HG03025 (cell line): ENCODE results near the gene TSPAN1.

ENCODE experiments used
- ATAC-seq: cut with Tn5 transposase; IDR thresholded peaks from one replicate; pipeline ENCODE4 v1.9.1; 2021; ENCODE audit warnings: mild to moderate bottlenecking, moderate library complexity; ENCODE audit not compliant: unreplicated experiment, low FRiP score

TSPAN1 gene, protein sequence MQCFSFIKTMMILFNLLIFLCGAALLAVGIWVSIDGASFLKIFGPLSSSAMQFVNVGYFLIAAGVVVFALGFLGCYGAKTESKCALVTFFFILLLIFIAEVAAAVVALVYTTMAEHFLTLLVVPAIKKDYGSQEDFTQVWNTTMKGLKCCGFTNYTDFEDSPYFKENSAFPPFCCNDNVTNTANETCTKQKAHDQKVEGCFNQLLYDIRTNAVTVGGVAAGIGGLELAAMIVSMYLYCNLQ

DNA sequence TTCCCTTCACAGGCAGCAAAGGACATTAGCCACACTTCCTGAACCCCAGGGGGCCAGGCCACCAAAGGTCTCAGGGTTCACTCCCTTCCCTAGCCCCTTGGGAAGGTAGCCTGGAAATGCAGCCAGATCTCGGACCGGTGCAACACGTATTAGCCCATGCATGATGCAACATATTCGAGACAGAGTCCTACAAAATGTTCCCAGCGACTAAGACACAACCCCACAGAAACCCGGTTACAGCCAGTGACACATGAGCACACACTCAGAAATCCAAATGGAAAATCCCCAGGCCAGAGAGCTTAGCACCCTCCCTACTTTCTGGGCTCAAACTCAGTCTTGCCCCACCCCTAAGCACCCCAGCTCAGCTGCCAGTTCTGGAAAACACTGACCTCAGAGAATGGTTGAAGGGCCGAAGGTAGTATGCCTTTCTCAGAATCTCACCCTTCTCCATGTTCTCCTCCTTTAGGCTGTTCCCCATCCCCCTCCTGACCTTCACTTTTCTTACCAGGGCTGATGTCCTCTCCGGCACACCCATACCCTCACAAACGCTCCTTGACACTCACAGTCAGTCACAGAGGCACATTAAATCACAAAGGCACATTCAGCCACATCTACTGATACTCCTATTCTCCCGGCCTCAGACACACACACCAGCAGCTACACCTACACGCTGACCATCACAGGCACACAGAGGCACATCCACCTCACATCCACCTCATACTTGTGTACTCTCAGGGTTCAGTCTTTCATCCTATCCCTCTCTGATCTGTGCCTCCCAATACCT lies at the start of gene TSPAN1:
TSPAN1 (plus strand) TSS at position 640 of the 784 bp plus-strand sequence. CDS start 6,021 bp downstream, outside the sequence.
- no peak for ATAC-seq

- no peak for ATAC-seq
Observed at GRCh38 chr1:46128344-46128743, 46.5 kb upstream of the TSPAN1 start.

- ATAC-seq = no peak
Observed at GRCh38 chr1:46130121-46130520, 44.8 kb upstream of the TSPAN1 start.

DNA sequence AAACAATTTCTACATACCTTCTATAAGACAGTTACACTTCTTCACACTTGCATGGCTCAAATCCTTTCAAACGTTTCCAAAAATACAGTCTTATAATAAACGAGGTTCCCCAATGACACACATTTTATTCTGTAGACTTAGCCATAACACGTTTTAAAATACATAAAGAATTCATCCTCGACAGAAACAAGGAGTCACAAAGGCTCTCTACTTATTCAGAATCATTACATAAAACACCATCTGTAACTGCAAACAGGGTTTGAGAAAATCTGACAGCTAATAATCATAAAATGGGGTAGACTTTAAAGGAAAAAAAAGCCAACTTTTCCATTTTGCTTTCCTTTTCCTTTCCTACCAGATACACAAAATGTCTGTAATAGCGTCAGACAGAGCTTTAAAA lies 44.3 kb upstream of the TSPAN1 start:
- ATAC-seq = no peak

DNA sequence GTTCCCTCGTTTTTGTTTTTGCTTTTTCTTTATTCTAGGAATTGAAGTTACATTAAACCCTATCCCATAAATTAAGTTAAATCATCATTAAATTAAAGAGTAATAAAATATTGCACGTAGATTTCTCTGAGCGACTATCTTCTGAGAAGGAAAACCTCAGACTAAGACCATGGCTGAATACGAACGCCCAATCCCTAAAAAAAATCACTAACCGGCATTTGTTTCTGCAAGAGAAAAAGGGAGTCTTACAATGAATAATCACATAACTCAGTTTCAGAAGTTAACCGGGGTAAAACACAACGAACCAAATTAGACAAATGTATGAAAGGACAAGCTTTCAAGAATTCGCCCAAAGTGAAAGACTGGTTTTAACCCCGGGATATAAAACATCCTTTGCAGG lies 43.8 kb upstream of the TSPAN1 start:
- no peak for ATAC-seq

GRCh38 chr1:46131712-46132528 lies 43.0 kb upstream of the TSPAN1 start:
- ATAC-seq = no peak

DNA sequence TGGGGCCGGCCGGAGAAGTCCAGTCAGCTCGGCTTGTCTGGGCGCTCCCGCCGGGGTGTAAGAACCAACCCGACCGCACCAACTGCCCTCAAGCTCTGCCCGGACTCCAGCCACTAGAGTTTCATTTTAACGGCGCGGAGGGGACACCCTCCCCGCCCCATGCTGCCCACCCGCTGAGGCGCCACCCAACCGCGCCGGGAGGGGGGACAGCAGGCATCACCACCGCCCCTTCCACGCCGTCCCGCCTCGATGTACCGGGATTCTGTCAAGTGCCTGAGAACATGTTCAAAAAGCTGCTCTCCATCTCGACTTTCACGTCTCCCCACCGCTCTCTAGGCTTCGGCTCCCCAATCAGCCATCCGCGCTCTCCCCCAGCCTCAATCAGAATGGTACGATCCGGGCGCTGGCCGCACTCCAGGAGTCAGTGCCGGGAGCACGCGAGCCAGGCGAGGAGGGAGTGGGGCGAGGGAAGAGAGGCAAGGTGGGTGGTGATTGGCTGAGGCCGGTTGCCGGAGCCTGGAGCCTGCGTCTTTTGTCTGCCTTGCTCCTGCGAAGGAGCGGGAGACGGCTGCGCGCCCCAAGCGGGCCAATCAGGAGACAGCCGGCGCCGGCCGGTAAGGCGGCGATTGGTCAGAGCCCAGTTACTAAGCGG lies 42.2 kb upstream of the TSPAN1 start, which contains the start of gene PIK3R3:
PIK3R3 (minus strand) TSS at position 101 of the 652 bp plus-strand sequence. CDS start 677 bp downstream, outside the sequence.
- peak; percentile 87 for ATAC-seq

- peak; percentile 60 for ATAC-seq
Observed at GRCh38 chr1:46133181-46133658, 41.7 kb upstream of the TSPAN1 start.

- ATAC-seq = no peak
Observed at GRCh38 chr1:46133781-46134350, 41.0 kb upstream of the TSPAN1 start.

- ATAC-seq = no peak
Observed at GRCh38 chr1:46134660-46135331, 40.1 kb upstream of the TSPAN1 start.

DNA sequence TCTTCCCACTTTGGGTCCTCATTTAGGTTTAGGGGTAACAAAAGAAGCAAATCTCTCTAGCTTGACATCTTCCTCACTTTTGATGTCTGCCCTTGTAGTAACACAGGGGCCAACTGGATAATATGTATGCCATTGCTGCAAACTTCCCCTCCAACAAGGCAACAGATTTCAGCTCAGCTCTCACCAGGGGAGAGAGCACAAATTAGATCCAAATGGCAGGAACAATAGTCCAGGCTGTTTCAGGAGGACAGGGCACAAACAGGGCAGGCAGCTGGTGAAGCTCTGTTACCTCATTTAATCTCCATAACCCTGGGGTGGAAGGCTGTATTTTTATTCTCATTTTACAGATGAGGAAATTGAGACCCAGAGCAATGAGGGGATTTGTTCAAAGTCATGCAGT lies 38.2 kb upstream of the TSPAN1 start:
- no peak for ATAC-seq

DNA sequence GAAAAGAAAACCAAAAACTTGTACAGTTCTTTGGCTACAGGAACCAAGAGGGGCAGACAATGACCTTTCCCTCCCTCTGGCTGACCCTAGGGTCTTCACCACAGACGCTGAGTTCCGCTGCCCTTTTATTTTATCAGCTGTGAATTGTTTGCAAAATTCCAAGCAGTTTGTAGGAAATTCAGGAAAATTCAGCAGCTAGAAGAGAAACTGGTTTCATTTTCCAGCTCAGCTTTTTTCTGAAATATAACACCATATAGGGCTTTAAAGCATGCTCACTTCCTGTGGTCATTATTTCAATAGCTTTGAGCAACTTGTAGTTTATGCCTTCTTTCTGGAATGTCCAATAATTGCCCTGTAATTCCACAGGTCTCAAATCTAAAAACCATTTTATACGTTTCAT lies 37.0 kb upstream of the TSPAN1 start:
- ATAC-seq = no peak

DNA sequence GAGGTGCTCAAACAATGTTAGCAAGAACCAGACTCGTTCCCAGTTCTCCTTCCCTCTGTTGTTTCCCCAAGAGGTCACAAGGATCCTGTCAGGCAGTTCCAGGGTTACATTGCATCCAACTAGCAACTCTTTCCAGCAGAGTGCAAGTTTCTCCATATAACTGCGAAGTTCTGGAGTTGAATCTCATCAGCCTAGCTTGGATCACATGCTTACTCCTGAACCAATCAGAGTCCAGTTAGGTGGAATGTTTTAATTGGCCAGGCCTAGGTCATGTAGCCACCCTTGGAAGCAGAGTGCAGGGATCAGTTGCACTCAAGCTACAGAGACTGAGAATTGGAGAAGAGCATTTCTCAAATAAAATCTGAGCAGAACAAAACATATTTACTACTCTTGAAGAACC lies 26.6 kb upstream of the TSPAN1 start:
- no peak for ATAC-seq

DNA sequence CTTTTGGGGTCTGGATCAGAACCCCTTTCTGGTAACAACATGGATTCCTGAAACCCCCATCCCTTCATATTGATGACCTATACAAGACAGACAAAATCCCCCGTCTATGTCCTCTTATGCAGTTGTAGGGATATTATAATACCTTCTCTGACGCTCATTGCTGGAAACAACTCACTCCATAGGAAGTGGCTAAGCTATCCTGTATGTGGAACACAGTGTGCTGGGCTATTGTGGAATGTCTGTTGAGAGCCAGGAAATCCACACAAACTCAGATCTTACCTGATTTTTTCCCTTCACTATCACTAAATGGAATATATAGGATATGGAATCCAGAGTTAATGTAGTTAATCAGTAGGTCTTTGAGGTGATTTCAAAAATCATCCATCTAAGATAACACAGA lies 24.8 kb upstream of the TSPAN1 start:
- ATAC-seq = no peak

- ATAC-seq = no peak
Observed at GRCh38 chr1:46152016-46152415, 22.9 kb upstream of the TSPAN1 start.

DNA sequence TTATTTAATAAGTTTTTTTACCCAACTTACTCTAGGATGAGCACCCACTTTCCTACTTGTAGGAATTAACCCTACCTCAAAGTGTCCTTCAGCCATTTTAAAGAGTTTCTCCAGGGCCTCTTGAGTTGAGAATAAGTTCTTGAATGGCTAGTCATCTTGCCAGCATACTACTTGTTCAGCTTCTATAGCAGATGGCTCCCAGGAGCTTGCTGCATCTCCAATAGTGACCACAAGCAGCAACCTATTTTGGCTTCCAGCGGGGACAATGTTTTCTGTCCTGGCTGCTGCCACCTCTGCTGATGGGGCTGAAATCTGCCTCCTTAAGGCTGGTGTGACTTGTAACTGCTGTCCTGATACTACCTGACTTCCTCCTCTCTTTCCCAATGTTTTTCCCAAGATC lies 21.7 kb upstream of the TSPAN1 start:
- no peak for ATAC-seq

DNA sequence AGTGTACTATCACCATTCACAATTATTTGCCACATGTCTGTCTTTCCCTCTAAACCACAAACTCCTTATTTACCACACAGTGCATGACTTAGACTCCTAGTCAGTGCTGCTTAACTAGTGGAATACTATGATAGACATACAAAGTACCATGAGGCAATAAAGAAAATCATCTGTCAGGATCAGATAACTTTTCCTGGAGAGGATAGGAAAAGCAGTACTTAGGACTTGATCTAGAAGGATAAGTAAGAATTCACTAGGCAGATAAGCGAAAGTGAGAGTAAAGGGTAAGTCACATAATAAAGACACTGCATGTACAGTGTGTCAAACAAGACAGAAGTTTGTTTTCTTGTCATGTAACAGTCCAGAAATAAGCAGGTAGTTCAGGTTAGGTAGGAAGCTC lies 21.2 kb upstream of the TSPAN1 start:
- no peak for ATAC-seq

- ATAC-seq = no peak
Observed at GRCh38 chr1:46157916-46158311, 17.0 kb upstream of the TSPAN1 start.
